ENCODE results near the gene PCYOX1L. TPM values are rescaled to one million over a fixed set of nuclear protein-coding genes. Genes with fewer than 3 reads are reported as not detected.

The PCYOX1L gene
- total RNA-seq, 4 donors from 2014 or later: 0.75 to 5.4 (median 2.8) TPM

GRCh38 chr5:149313151-149313841 lies 44.5 kb upstream of the PCYOX1L start:
- Histone ChIP-seq H3K4me3 (no peak overlapping the region), H3K27me3 (no peaks in the 10 kb centered on the region), H3K27ac (no peak overlapping the region), H3K36me3 (no peaks in the 10 kb centered on the region), H3K9me3 (no peaks in the 10 kb centered on the region), H3K4me1 (peaks cover 0 to 2% (median 0%) of the 10 kb centered on the region in 4 donors)
- 71 to 80% methylated on average over 2 to 6 of the region's 6 CpGs for WGBS, 2 donors (ENCODE audit: low coverage in 1 of 2)
- intact Hi-C loops (cut with DNase I; ENCODE audit: low total_unique reads) (no loop called here), in situ Hi-C loops (cut with MboI; ENCODE audit: low pct_ligation_motif_present in 1 of 4, low pct_unique_long_range_greater_than_20kb in 1 of 4, low sequenced_read_pairs in 3 of 4) (loop anchor here in 1 of 4 donors (10.0 kb wide), 2 partner anchors 62 to 112 kb away; partner anchors contain the start of gene IL17B)
- TF ChIP-seq CTCF (IDR thresholded peaks at IDR 0.05): no peak
- no peak for TF ChIP-seq POLR2A (IDR thresholded peaks at IDR 0.05)
- no peak for TF ChIP-seq POLR2AphosphoS5 (IDR thresholded peaks at IDR 0.05)
- no peak for TF ChIP-seq EP300 (IDR thresholded peaks at IDR 0.05; ENCODE audit: low read depth)
- DNase-seq: no peak

GRCh38 chr5:149314571-149315111 lies 43.2 kb upstream of the PCYOX1L start:
- in situ Hi-C loops (cut with MboI; ENCODE audit: low pct_ligation_motif_present in 1 of 4, low pct_unique_long_range_greater_than_20kb in 1 of 4, low sequenced_read_pairs in 3 of 4) (loop anchor here in 1 of 4 donors (10.0 kb wide), 2 partner anchors 60 to 110 kb away; partner anchors contain the start of gene IL17B), intact Hi-C loops (cut with DNase I; ENCODE audit: low total_unique reads) (no loop called here)
- TF ChIP-seq EP300 (IDR thresholded peaks at IDR 0.05; ENCODE audit: low read depth) (no peak), CTCF (IDR thresholded peaks at IDR 0.05) (no peak), POLR2A (IDR thresholded peaks at IDR 0.05) (no peak), POLR2AphosphoS5 (IDR thresholded peaks at IDR 0.05) (no peak)
- Histone ChIP-seq H3K4me3 (no peak overlapping the region), H3K4me1 (peaks cover 0 to 2% (median 0%) of the 10 kb centered on the region in 4 donors), H3K27ac (no peak overlapping the region), H3K36me3 (no peaks in the 10 kb centered on the region), H3K27me3 (no peaks in the 10 kb centered on the region), H3K9me3 (no peaks in the 10 kb centered on the region)
- 73 to 83% methylated on average over 3 to 4 of the region's 4 CpGs for WGBS, 2 donors (ENCODE audit: low coverage in 1 of 2)
- no peak for DNase-seq

GRCh38 chr5:149315753-149316152 lies 42.1 kb upstream of the PCYOX1L start:
- Histone ChIP-seq H3K9me3 (no peaks in the 10 kb centered on the region), H3K4me3 (no peak overlapping the region), H3K27ac (no peak overlapping the region), H3K27me3 (no peaks in the 10 kb centered on the region), H3K4me1 (peaks cover 6 to 9% (median 8%) of the 10 kb centered on the region in 4 donors), H3K36me3 (no peaks in the 10 kb centered on the region)
- no peak for TF ChIP-seq POLR2A (IDR thresholded peaks at IDR 0.05)
- TF ChIP-seq CTCF (IDR thresholded peaks at IDR 0.05): no peak
- no peak for TF ChIP-seq EP300 (IDR thresholded peaks at IDR 0.05; ENCODE audit: low read depth)
- TF ChIP-seq POLR2AphosphoS5 (IDR thresholded peaks at IDR 0.05): no peak
- 91% methylated on average over 6 of the region's 6 CpGs; no CpG with 5 or more reads in 1 of the 2 donors for WGBS, 2 donors (ENCODE audit: low coverage in 1 of 2)
- intact Hi-C loops (cut with DNase I; ENCODE audit: low total_unique reads): no loop called here
- in situ Hi-C loops (cut with MboI; ENCODE audit: low pct_ligation_motif_present in 1 of 4, low pct_unique_long_range_greater_than_20kb in 1 of 4, low sequenced_read_pairs in 3 of 4): loop anchor here in 1 of 4 donors (10.0 kb wide), 2 partner anchors 59 to 109 kb away; partner anchors contain the start of gene IL17B
- DNase-seq: no peak

GRCh38 chr5:149317281-149318048 lies 40.4 kb upstream of the PCYOX1L start:
- 80% methylated on average over 14 of the region's 14 CpGs; no CpG with 5 or more reads in 1 of the 2 donors for WGBS, 2 donors (ENCODE audit: low coverage in 1 of 2)
- peak; percentile 64 to 86 (median 71) for TF ChIP-seq CTCF (IDR thresholded peaks at IDR 0.05)
- no peak for TF ChIP-seq POLR2A (IDR thresholded peaks at IDR 0.05)
- H3K27me3 ChIP-seq: no peaks in the 10 kb centered on the region
- peak overlapping the region in 1 of 4 donors; percentile 31 for H3K27ac ChIP-seq
- H3K9me3 ChIP-seq: no peaks in the 10 kb centered on the region
- in situ Hi-C loops (cut with MboI; ENCODE audit: low pct_ligation_motif_present in 1 of 4, low pct_unique_long_range_greater_than_20kb in 1 of 4, low sequenced_read_pairs in 3 of 4): loop anchor here in 1 of 4 donors (10.0 kb wide), 2 partner anchors 57 to 107 kb away; partner anchors contain the start of gene IL17B
- peak; percentile 27 for DNase-seq
- H3K4me3 ChIP-seq: no peak overlapping the region
- H3K4me1 ChIP-seq: peaks cover 13 to 26% (median 19%) of the 10 kb centered on the region in 4 donors
- no peaks in the 10 kb centered on the region for H3K36me3 ChIP-seq
- intact Hi-C loops (cut with DNase I; ENCODE audit: low total_unique reads): no loop called here

Measured in transverse colon (tissue), 4 donors.